ENCODE results near the gene TSC2.

TSC2 gene

GRCh38 chr16:2015117-2015946 lies 32.5 kb upstream of the TSC2 start:
- H3K27ac ChIP-seq, result no peak overlapping the region
- no peak for TF ChIP-seq CTCF (conservative IDR thresholded peaks at IDR 0.05)

GRCh38 chr16:2015947-2016208 lies 31.9 kb upstream of the TSC2 start:
- no peak for TF ChIP-seq CTCF (conservative IDR thresholded peaks at IDR 0.05)
- no peak overlapping the region for H3K27ac ChIP-seq

- no peak overlapping the region for H3K27ac ChIP-seq
- TF ChIP-seq CTCF (conservative IDR thresholded peaks at IDR 0.05), result no peak; the same call in 1 of the 2 replicates
Observed at GRCh38 chr16:2016407-2016922, 31.3 kb upstream of the TSC2 start.

GRCh38 chr16:2019518-2019920 lies 28.3 kb upstream of the TSC2 start, which contains the start of gene NPW:
Gene NPW (plus strand): TSS chr16:2019785.
- no peak for TF ChIP-seq CTCF (conservative IDR thresholded peaks at IDR 0.05)
- peak within 1 kb of the TSS; percentile 4; the same call in 1 of the 2 replicates for H3K27ac ChIP-seq

GRCh38 chr16:2019921-2020831 lies 27.6 kb upstream of the TSC2 start:
- TF ChIP-seq CTCF (conservative IDR thresholded peaks at IDR 0.05), result no peak
- H3K27ac ChIP-seq, result peak overlapping the region; percentile 4; the same call in 1 of the 2 replicates

- no peak for TF ChIP-seq CTCF (conservative IDR thresholded peaks at IDR 0.05)
- H3K27ac ChIP-seq, result peak overlapping the region; percentile 54; the same call in 1 of the 2 replicates
Observed at GRCh38 chr16:2022723-2023091, 25.1 kb upstream of the TSC2 start.
